ENCODE results near the gene CWC22.

DNA sequence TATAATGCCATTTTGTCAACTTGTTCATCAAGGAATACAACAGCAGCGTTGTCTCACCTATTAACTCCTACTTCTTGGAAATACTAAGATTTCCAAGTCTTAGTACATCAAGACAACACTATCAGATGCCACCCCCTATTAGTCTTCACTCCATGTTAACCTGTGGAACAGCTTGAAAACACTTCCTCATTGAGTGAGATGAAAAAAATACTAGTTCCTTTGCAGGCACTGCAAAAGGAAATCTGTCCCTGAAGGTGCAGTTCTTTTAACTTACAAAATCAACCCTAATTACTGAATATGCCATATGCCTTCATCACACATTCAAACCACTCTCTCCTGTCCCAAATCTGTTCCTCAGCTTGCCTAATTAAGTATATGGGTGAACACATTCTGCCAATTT, 4.0 kb downstream of the CWC22 start:
- TF ChIP-seq, protein P1, sequence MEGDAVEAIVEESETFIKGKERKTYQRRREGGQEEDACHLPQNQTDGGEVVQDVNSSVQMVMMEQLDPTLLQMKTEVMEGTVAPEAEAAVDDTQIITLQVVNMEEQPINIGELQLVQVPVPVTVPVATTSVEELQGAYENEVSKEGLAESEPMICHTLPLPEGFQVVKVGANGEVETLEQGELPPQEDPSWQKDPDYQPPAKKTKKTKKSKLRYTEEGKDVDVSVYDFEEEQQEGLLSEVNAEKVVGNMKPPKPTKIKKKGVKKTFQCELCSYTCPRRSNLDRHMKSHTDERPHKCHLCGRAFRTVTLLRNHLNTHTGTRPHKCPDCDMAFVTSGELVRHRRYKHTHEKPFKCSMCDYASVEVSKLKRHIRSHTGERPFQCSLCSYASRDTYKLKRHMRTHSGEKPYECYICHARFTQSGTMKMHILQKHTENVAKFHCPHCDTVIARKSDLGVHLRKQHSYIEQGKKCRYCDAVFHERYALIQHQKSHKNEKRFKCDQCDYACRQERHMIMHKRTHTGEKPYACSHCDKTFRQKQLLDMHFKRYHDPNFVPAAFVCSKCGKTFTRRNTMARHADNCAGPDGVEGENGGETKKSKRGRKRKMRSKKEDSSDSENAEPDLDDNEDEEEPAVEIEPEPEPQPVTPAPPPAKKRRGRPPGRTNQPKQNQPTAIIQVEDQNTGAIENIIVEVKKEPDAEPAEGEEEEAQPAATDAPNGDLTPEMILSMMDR (IDR thresholded peaks at IDR 0.05; ENCODE audit: insufficient read depth, low read length, poor library complexity, severe bottlenecking): no peak
- TF ChIP-seq EZH2phosphoT487 (conservative IDR thresholded peaks at IDR 0.05; ENCODE audit: low read length): no peak
